HepG2 (cell line): ENCODE data around the gene DNMT3B.

Source experiments
- CTCF ChIP-seq: sonication (generic); formaldehyde crosslinking; IDR thresholded peaks from 2 replicates; pipeline ENCODE4 v1.5.0; 2020; ENCODE audit warnings: mild to moderate bottlenecking, missing genetic modification reagents, moderate library complexity
- KLF15 ChIP-seq: sonication (generic); formaldehyde crosslinking; IDR thresholded peaks from 2 replicates; pipeline ENCODE4 v1.8.1; 2023; ENCODE audit warnings: borderline replicate concordance, mild to moderate bottlenecking, inconsistent platforms, missing genetic modification reagents, mixed read lengths
- TRIM24 ChIP-seq: sonication (generic); formaldehyde crosslinking; IDR thresholded peaks from 2 replicates; pipeline ENCODE4 v1.8.0; 2022; ENCODE audit warnings: mild to moderate bottlenecking, missing genetic modification reagents
- ZNF274 ChIP-seq: sonication (generic); formaldehyde crosslinking; IDR thresholded peaks from 2 replicates; pipeline ENCODE4 v1.5.1; 2020; ENCODE audit warnings: mild to moderate bottlenecking, missing genetic modification reagents
- ZNF451 ChIP-seq: sonication (generic); formaldehyde crosslinking; IDR thresholded peaks from 2 replicates; pipeline ENCODE4 v1.5.0; 2020; ENCODE audit warnings: mild to moderate bottlenecking, missing genetic modification reagents

- TF ChIP-seq TRIM24 (CRISPR knock-in tag) (no peak), KLF15 (CRISPR knock-in tag) (no peak), ZNF274 (CRISPR knock-in tag) (no peak), CTCF (CRISPR knock-in tag) (no peak), ZNF451 (CRISPR knock-in tag) (no peak)
Measured at GRCh38 chr20:32718749-32719348, 43.3 kb upstream of the DNMT3B start.
